H1 (cell line): ENCODE data around the gene ARMC9. TPM values are rescaled to one million over a fixed set of nuclear protein-coding genes. Genes with fewer than 3 reads are reported as not detected.

ENCODE experiments used
- E2F6 ChIP-seq: IDR thresholded peaks from 2 replicates; pipeline ENCODE4 v1.6.1; 2012; ENCODE audit warnings: inconsistent platforms
- MAX ChIP-seq: IDR thresholded peaks from 2 replicates; pipeline ENCODE4 v1.6.1; 2012; ENCODE audit warnings: inconsistent platforms
- POLR2AphosphoS5 ChIP-seq: IDR thresholded peaks from 2 replicates; pipeline ENCODE4 v1.6.1; 2011; ENCODE audit warnings: low read depth, low read length
- RNF2 ChIP-seq: fragments of 200-900, 300-1000 bp; sonication (generic); IDR thresholded peaks from 2 replicates; pipeline ENCODE4 v1.7.1; 2016; ENCODE audit warnings: borderline replicate concordance, low read depth, mild to moderate bottlenecking, antibody characterized with exemption, low read length; ENCODE audit not compliant: poor library complexity, severe bottlenecking; ENCODE audit errors: missing control alignments
- SAP30 ChIP-seq: fragments of 300-600 bp; sonication (generic); IDR thresholded peaks from 2 replicates; pipeline ENCODE4 v1.7.1; 2012; ENCODE audit warnings: low read length, moderate library complexity, mild to moderate bottlenecking, inconsistent platforms; ENCODE audit not compliant: insufficient read depth, insufficient replicate concordance
- polyA plus RNA-seq, 7 experiments: library from polyadenylated mRNA; depleted of rRNA in 3 of 7; stranded (reverse) in 5 of 7; unstranded in 2 of 7; fragments of >200 nt in 5 of 7; fragments of 200-250 nt in 2 of 7; gene quantifications; 1 replicate in 5 of 7; 2 replicates in 1 of 7; 4 replicates in 1 of 7; pipeline versions ENCODE4 v1.2.1 to v1.2.3, GENCODE V29; 2011 to 2013; ENCODE audit warnings: missing spikeins in 2 of 7, mixed read lengths in 2 of 7
- total RNA-seq: library from RNA; stranded (reverse); fragmentation: NEBNext Ultra II Directional; extraction: Animal tissue kit (Norgen Biotek cat#: 25700); gene quantifications from 2 replicates; pipeline ENCODE4 v1.2.1, GENCODE V29; 2021

ARMC9 gene
- total and polyA plus RNA-seq, 2 of the 8 experiments (the other 6 are each of a cell fraction or from before 2014, with no cell fraction given), result 23.2 to 36.1 TPM

- TF ChIP-seq MAX (no peak), RNF2 (no peak), SAP30 (no peak), POLR2AphosphoS5 (no peak), E2F6 (no peak)
Measured at GRCh38 chr2:231374771-231375170, 176.3 kb downstream of the ARMC9 start (continued).
